Left ventricle myocardium inferior (tissue), 1 donor: ENCODE data around the gene PRKRA. TPM values are rescaled to one million over a fixed set of nuclear protein-coding genes. Genes with fewer than 3 reads are reported as not detected.
"Not testable (repeated sequence)": the region's sequence is repeated elsewhere in the genome, so short reads cannot be mapped to it uniquely, and the experiment has no call there.

Experiments used
- DNase-seq: peaks from one replicate; pipeline ENCODE4 v3.0.0-alpha.2; 2020
- H3K27ac ChIP-seq: fragments of 200-600 bp; replicated peaks from 2 replicates; pipeline ENCODE4 v1.8.0; 2021
- H3K27me3 ChIP-seq: fragments of 200-600 bp; 2 replicates; pipeline ENCODE4 v1.8.0; 2021; ENCODE audit warnings: low read depth
- H3K36me3 ChIP-seq: fragments of 200-600 bp; 2 replicates; pipeline ENCODE4 v1.8.0; 2021
- H3K4me1 ChIP-seq: fragments of 200-600 bp; 2 replicates; pipeline ENCODE4 v1.8.0; 2021
- H3K4me3 ChIP-seq: fragments of 200-600 bp; 2 replicates; pipeline ENCODE4 v1.8.0; 2021; ENCODE audit warnings: mild to moderate bottlenecking, moderate library complexity
- H3K9me3 ChIP-seq: fragments of 200-600 bp; replicated peaks from 2 replicates; pipeline ENCODE4 v1.8.0; 2021
- CTCF ChIP-seq: fragments of 200-600 bp; IDR thresholded peaks from 2 replicates; pipeline ENCODE4 v1.8.0; 2021; ENCODE audit warnings: antibody characterized with exemption, mild to moderate bottlenecking, borderline replicate concordance
- intact Hi-C: fragments of 100-400 bp; cut with micrococcal nuclease; formaldehyde crosslinking; loops from one replicate; pipeline ENCODE4 v1.11.0; 2022
- total RNA-seq: library from RNA; stranded (reverse); fragmentation: NEBNext Ultra II Directional; extraction: Animal tissue kit (Norgen Biotek cat#: 25700); gene quantifications from one replicate; pipeline ENCODE4 v1.2.1, GENCODE V29; 2021
- donor health status: DM: no; HTN: yes; CAD: no; lungs with severe emphysema.

PRKRA gene
- total RNA-seq, 1 donor from 2014 or later = 48.7 TPM

GRCh38 chr2:178413472-178414265 is 37.3 kb downstream of the PRKRA start:
- Histone ChIP-seq H3K4me3 (peak overlapping the region; percentile 78), H3K4me1 (peaks cover 24% of the 10 kb centered on the region), H3K27me3 (no peaks in the 10 kb centered on the region), H3K36me3 (no peaks in the 10 kb centered on the region), H3K27ac (peak overlapping the region; percentile 93), H3K9me3 (no peaks in the 10 kb centered on the region)
- intact Hi-C loops = no loop called here
- peak; percentile 78 for DNase-seq
- TF ChIP-seq CTCF = no peak

- intact Hi-C loops, H3K36me3 ChIP-seq, H3K9me3 ChIP-seq, DNase-seq, H3K4me3 ChIP-seq, H3K27ac ChIP-seq, H3K27me3 ChIP-seq: not testable (repeated sequence)
- H3K4me1 ChIP-seq = peaks cover 24% of the 10 kb centered on the region
These were observed 38.5 kb downstream of the PRKRA start for GRCh38 chr2:178412453-178412852.

GRCh38 chr2:178412047-178412446 is 38.9 kb downstream of the PRKRA start:
- intact Hi-C loops = no loop called here
- no peak for TF ChIP-seq CTCF

GRCh38 chr2:178409261-178409660 is 41.7 kb downstream of the PRKRA start:
- Histone ChIP-seq H3K27ac (no peak overlapping the region), H3K4me1 (peaks cover 14% of the 10 kb centered on the region), H3K36me3 (no peaks in the 10 kb centered on the region), H3K27me3 (no peaks in the 10 kb centered on the region), H3K9me3 (no peaks in the 10 kb centered on the region), H3K4me3 (no peak overlapping the region)
- intact Hi-C loops = no loop called here
- DNase-seq = no peak
- TF ChIP-seq CTCF = no peak

More at GRCh38 chr2:178412047-178412446, 38.9 kb downstream of the PRKRA start:
- Histone ChIP-seq H3K4me3 (no peak overlapping the region), H3K27me3 (no peaks in the 10 kb centered on the region), H3K27ac (no peak overlapping the region), H3K36me3 (no peaks in the 10 kb centered on the region), H3K4me1 (peaks cover 24% of the 10 kb centered on the region), H3K9me3 (no peaks in the 10 kb centered on the region)
- no peak for DNase-seq

- H3K4me1 ChIP-seq = no peaks in the 10 kb centered on the region
- H3K27me3 ChIP-seq = no peaks in the 10 kb centered on the region
- no peaks in the 10 kb centered on the region for H3K9me3 ChIP-seq
- intact Hi-C loops = no loop called here
- H3K36me3 ChIP-seq = no peaks in the 10 kb centered on the region
- H3K4me3 ChIP-seq = no peak overlapping the region
- DNase-seq = no peak
- TF ChIP-seq CTCF = no peak
- H3K27ac ChIP-seq = no peak overlapping the region
These were observed 46.6 kb downstream of the PRKRA start for GRCh38 chr2:178404368-178404767.

GRCh38 chr2:178403671-178404306 is 47.2 kb downstream of the PRKRA start:
- H3K9me3 ChIP-seq = no peaks in the 10 kb centered on the region
- DNase-seq = no peak
- no peak overlapping the region for H3K27ac ChIP-seq
- no peaks in the 10 kb centered on the region for H3K36me3 ChIP-seq
- no peaks in the 10 kb centered on the region for H3K4me1 ChIP-seq
- no peaks in the 10 kb centered on the region for H3K27me3 ChIP-seq
- TF ChIP-seq CTCF = no peak
- no peak overlapping the region for H3K4me3 ChIP-seq
- intact Hi-C loops = no loop called here
